IMR-90 (cell line): ENCODE measurements around the gene BLZF1. TPM values are rescaled to one million over a fixed set of nuclear protein-coding genes. Genes with fewer than 3 reads are reported as not detected.

Source experiments
- ATAC-seq: fragments of 200-7000 bp; cut with Tn5 transposase; 2 replicates; pipeline ENCODE4 v1.9.1; 2020; ENCODE audit warnings: low read depth, mild to moderate bottlenecking, moderate library complexity
- BruUV-seq: library from RNA; stranded (reverse); fragments of 400-500 nt; replicated peaks from 2 replicates; lab custom pipeline; 2021; lab: Mats Ljungman, UMichigan
- CTCF ChIA-PET: fragments of 300-600 bp; formaldehyde crosslinking; extraction: SDS; loops from one replicate; lab custom pipeline; 2021; ENCODE audit warnings: antibody characterized with exemption; lab: Yijun Ruan, JAX
- POLR2A ChIA-PET: fragments of 300-600 bp; sonication (Branson Sonifier 250); formaldehyde crosslinking; loops from one replicate; lab custom pipeline; 2022; ENCODE audit warnings: antibody characterized with exemption; ENCODE audit not compliant: unreplicated experiment; lab: Charles Lee
- DNase-seq: peaks from one replicate; pipeline ENCODE4 v3.0.0; 2013
- H2AFZ ChIP-seq: replicated peaks from 2 replicates; pipeline ENCODE3; 2013; ENCODE audit warnings: low read length, mild to moderate bottlenecking; ENCODE audit not compliant: poor library complexity
- H2AK5ac ChIP-seq: 2 replicates; pipeline ENCODE4 v1.6.1; 2013; ENCODE audit warnings: low read depth, low read length, inconsistent platforms
- H2AK9ac ChIP-seq: replicated peaks from 2 replicates; pipeline ENCODE3; 2013; ENCODE audit warnings: mild to moderate bottlenecking, low read depth, low read length, moderate library complexity; ENCODE audit not compliant: poor library complexity
- H2BK120ac ChIP-seq: 2 replicates; pipeline ENCODE4 v1.6.1; 2013; ENCODE audit warnings: low read depth, low read length, inconsistent platforms
- H2BK15ac ChIP-seq: 3 replicates; pipeline ENCODE4 v1.6.1; 2013; ENCODE audit warnings: low read depth, low read length, inconsistent platforms
- H2BK20ac ChIP-seq: 2 replicates; pipeline ENCODE4 v1.6.1; 2013; ENCODE audit warnings: low read depth, mild to moderate bottlenecking, inconsistent platforms, low read length, moderate library complexity
- H2BK5ac ChIP-seq: 2 replicates; pipeline ENCODE4 v1.6.1; 2013; ENCODE audit warnings: mild to moderate bottlenecking, low read depth, low read length, inconsistent platforms; ENCODE audit not compliant: poor library complexity, severe bottlenecking
- H3K14ac ChIP-seq: replicated peaks from 2 replicates; pipeline ENCODE4 v1.6.1; 2013; ENCODE audit warnings: low read depth, low read length, inconsistent platforms
- H3K18ac ChIP-seq: 2 replicates; pipeline ENCODE4 v1.6.1; 2013; ENCODE audit warnings: low read depth, low read length, control low read depth
- H3K23ac ChIP-seq: 2 replicates; pipeline ENCODE4 v1.6.1; 2013; ENCODE audit warnings: low read depth, low read length, inconsistent platforms
- H3K27ac ChIP-seq: 2 replicates; pipeline ENCODE4 v1.5.1; 2013; ENCODE audit warnings: mild to moderate bottlenecking, control low read depth, low read length; ENCODE audit not compliant: insufficient read depth
- H3K27me3 ChIP-seq: 2 replicates; pipeline ENCODE4 v1.6.1; 2013; ENCODE audit warnings: low read length; ENCODE audit not compliant: control insufficient read depth, insufficient read depth
- H3K36me3 ChIP-seq: 2 replicates; pipeline ENCODE4 v1.6.1; 2013; ENCODE audit warnings: low read length, mixed read lengths; ENCODE audit not compliant: control insufficient read depth, insufficient read depth
- H3K4ac ChIP-seq: 2 replicates; pipeline ENCODE4 v1.6.1; 2013; ENCODE audit warnings: low read depth, low read length, inconsistent platforms
- H3K4me1 ChIP-seq: 2 replicates; pipeline ENCODE4 v1.6.1; 2013; ENCODE audit warnings: low read length, mixed read lengths; ENCODE audit not compliant: control insufficient read depth, insufficient read depth
- H3K4me2 ChIP-seq: 2 replicates; pipeline ENCODE4 v1.6.1; 2013; ENCODE audit warnings: low read depth, mild to moderate bottlenecking, control low read depth, low read length, moderate library complexity
- H3K4me3 ChIP-seq: 2 replicates; pipeline ENCODE4 v1.5.1; 2013; ENCODE audit warnings: low read depth, mild to moderate bottlenecking, control low read depth, low read length, moderate library complexity; ENCODE audit not compliant: insufficient read depth
- H3K56ac ChIP-seq: 2 replicates; pipeline ENCODE4 v1.6.1; 2013; ENCODE audit warnings: low read length, inconsistent platforms; ENCODE audit not compliant: insufficient read depth; ENCODE audit errors: extremely low read depth
- H3K79me1 ChIP-seq, 2 experiments: 2 replicates each; pipeline ENCODE4 v1.6.1; 2013; ENCODE audit warnings: low read length in 2 of 2, inconsistent platforms in 1 of 2, low read depth in 1 of 2
- H3K9ac ChIP-seq: 2 replicates; pipeline ENCODE4 v1.6.1; 2013; ENCODE audit warnings: low read depth, low read length, control low read depth
- H3K9me1 ChIP-seq: 2 replicates; pipeline ENCODE4 v1.6.1; 2013; ENCODE audit warnings: low read length, inconsistent platforms; ENCODE audit not compliant: insufficient read depth
- H3K9me3 ChIP-seq: 2 replicates; pipeline ENCODE4 v1.6.1; 2013; ENCODE audit warnings: low read length; ENCODE audit not compliant: control insufficient read depth, insufficient read depth
- H4K20me1 ChIP-seq: 2 replicates; pipeline ENCODE4 v1.6.1; 2013; ENCODE audit warnings: low read length, inconsistent platforms; ENCODE audit not compliant: insufficient read depth
- H4K5ac ChIP-seq: 2 replicates; pipeline ENCODE4 v1.6.1; 2013; ENCODE audit warnings: mild to moderate bottlenecking, low read depth, low read length, control low read depth
- H4K8ac ChIP-seq, 2 experiments: 2 replicates each; pipeline ENCODE4 v1.6.1; 2013; ENCODE audit warnings: low read depth in 2 of 2, low read length in 2 of 2, control low read depth in 1 of 2, inconsistent platforms in 1 of 2
- H4K91ac ChIP-seq: 2 replicates; pipeline ENCODE4 v1.6.1; 2013; ENCODE audit warnings: low read depth, low read length, inconsistent platforms; ENCODE audit not compliant: insufficient read depth
- CTCF ChIP-seq: conservative IDR thresholded peaks from 2 replicates; pipeline ENCODE4 v1.5.1; 2012; ENCODE audit warnings: mild to moderate bottlenecking, low read depth, low read length, improper control_type of control experiment
- WGBS, 2 experiments: methylation state at CpG; one replicate each; pipeline versions ENCODE4 v1.1.5 to v1.1.7; 2013; ENCODE audit warnings: missing lambda C conversion rate in 2 of 2; ENCODE audit not compliant: insufficient read length in 1 of 2; ENCODE audit errors: extremely low coverage in 2 of 2; 5-methylcytosine and 5-hydroxymethylcytosine counted together
- dilution Hi-C: fragments of 300-500 bp; cut with HindIII; formaldehyde crosslinking; loops from one replicate; pipeline ENCODE4 v1.14.3; 2018; ENCODE audit warnings: low sequenced_read_pairs; ENCODE audit not compliant: unreplicated experiment
- in situ Hi-C: fragments of 300-500 bp; cut with MboI; formaldehyde crosslinking; loops from 3 replicates; pipeline ENCODE4 v1.14.3; 2019; ENCODE audit warnings: low sequenced_read_pairs, inconsistent platforms, mixed read lengths
- intact Hi-C: fragments of 100-400 bp; cut with micrococcal nuclease; formaldehyde crosslinking; loops from 2 replicates; pipeline ENCODE4 v1.10.0; 2022
- polyA plus RNA-seq, 3 experiments: library from polyadenylated mRNA; depleted of rRNA; stranded (reverse); fragments of >200 nt; gene quantifications; 2 replicates each; pipeline ENCODE4 v1.2.3, GENCODE V29; 2012; ENCODE audit warnings: low replicate concordance in 1 of 3
- total RNA-seq: library from RNA; depleted of rRNA; stranded (reverse); fragments of >200 nt; gene quantifications from 2 replicates; pipeline ENCODE4 v1.2.3, GENCODE V29; 2012

The BLZF1 gene
- total and polyA plus RNA-seq, 2 of the 4 experiments (the other 2 are of a cell fraction) = 14.2 to 24.2 TPM

DNA sequence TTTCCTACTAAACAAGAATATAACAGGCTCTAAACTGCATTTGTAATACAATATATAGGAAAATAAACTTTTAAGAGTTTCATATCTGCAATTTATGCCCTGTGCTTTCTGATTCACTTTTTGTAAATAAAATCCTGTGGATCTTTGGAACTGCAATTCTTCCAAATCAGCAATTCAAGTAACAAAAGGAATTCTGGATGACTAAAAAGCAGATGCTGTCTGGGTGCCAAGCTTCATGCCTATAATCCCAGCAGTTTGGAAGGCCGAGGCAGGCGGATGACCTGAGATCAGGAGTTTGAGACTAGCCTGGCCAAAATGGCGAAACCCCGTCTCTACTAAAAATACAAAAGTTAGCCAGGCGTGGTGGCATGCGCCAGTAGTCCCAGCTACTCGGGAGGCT lies 6.7 kb upstream of the BLZF1 start:
- Histone ChIP-seq H3K9ac (no peak overlapping the region), H4K5ac (no peak overlapping the region), H2BK120ac (no peak overlapping the region), H4K8ac (no peak overlapping the region), H3K56ac (no peak overlapping the region), H3K4me1 (peaks cover 8% of the 10 kb centered on the region), H3K14ac (no peak overlapping the region), H2BK15ac (no peak overlapping the region), H2AK9ac (no peak overlapping the region), H2BK20ac (no peak overlapping the region), H4K91ac (no peak overlapping the region), H3K23ac (no peak overlapping the region), H3K18ac (no peak overlapping the region), H3K4me3 (no peak overlapping the region), H3K27ac (no peak overlapping the region), H2AK5ac (no peak overlapping the region), H3K4ac (no peak overlapping the region), H4K20me1 (no peaks in the 10 kb centered on the region), H2BK5ac (no peak overlapping the region), H3K9me1 (peaks cover 2% of the 10 kb centered on the region; the same call in 1 of the 2 replicates), H3K27me3 (no peaks in the 10 kb centered on the region), H3K36me3 (no peaks in the 10 kb centered on the region), H3K4me2 (no peak overlapping the region), H2AFZ (no peak overlapping the region), H3K79me1 (peaks cover 12 to 18% of the 10 kb centered on the region in 2 experiments), H3K9me3 (no peaks in the 10 kb centered on the region)
- in situ Hi-C loops = loop anchor here (25.0 kb wide), 1 partner anchor 1024 kb away; no protein-coding TSS in a partner anchor
- BruUV-seq = no TSS peak
- ATAC-seq (no peak), DNase-seq (peak; percentile 49)
- no peak for TF ChIP-seq CTCF
- no CpG with 5 or more reads among the region's 7 CpGs for WGBS, 2 experiments
- intact Hi-C loops = no loop called here
- POLR2A ChIA-PET = no interaction called here
- CTCF ChIA-PET = interaction anchor here (0.5 to 1.9 kb wide), 3 partner anchors 13 to 179 kb away, joined by 3 to 6 read pairs (median 4); no protein-coding TSS in a partner anchor
- dilution Hi-C loops = no loop called here
